A549 (cell line): Measurements from ENCODE around the gene JKAMP. TPM values are rescaled to one million over a fixed set of nuclear protein-coding genes. Genes with fewer than 3 reads are reported as not detected.

Experiments used
- ATAC-seq, 2 experiments: fragments of 200-7000 bp in 1 of 2; fragments of >200 bp in 1 of 2; cut with Nextera tagmentation in 1 of 2; cut with Tn5 transposase in 1 of 2; 3 replicates each; pipeline versions ENCODE4 v1.8.0 to v1.9.1; 2018 to 2020; ENCODE audit warnings: mild to moderate bottlenecking in 1 of 2, moderate library complexity in 1 of 2
- CTCF ChIA-PET: fragments of 300-600 bp; sonication (Branson Sonifier 250); formaldehyde crosslinking; extraction: SDS; loops from one replicate; lab custom pipeline; 2021; ENCODE audit warnings: antibody characterized with exemption, inconsistent platforms; lab: Yijun Ruan, JAX
- POLR2A ChIA-PET: fragments of 350-600 bp; formaldehyde crosslinking; extraction: SDS; loops from one replicate; lab custom pipeline; 2021; ENCODE audit warnings: antibody characterized with exemption, inconsistent platforms; lab: Yijun Ruan, JAX
- DNase-seq, 2 experiments: peaks; one replicate each; pipeline versions ENCODE4 v3.0.0 to v3.0.0-alpha.2; 2011 to 2016; ENCODE audit warnings: low read depth in 1 of 2, low spot score in 1 of 2
- FAIRE-seq: peaks from 2 replicates; lab custom pipeline; 2011; peaks lifted over from hg19 to GRCh38; lab: Jason Lieb, UNC
- H3K27ac ChIP-seq, 2 experiments: fragments of >200 bp; sonication (Bioruptor Twin); formaldehyde crosslinking; 3 replicates each; pipeline ENCODE4 v1.5.1; 2016 to 2017
- H3K4me1 ChIP-seq: fragments of >200 bp; sonication (Bioruptor Twin); formaldehyde crosslinking; 3 replicates; pipeline ENCODE4 v1.6.1; 2016
- H3K4me2 ChIP-seq: fragments of >200 bp; sonication (Bioruptor Twin); formaldehyde crosslinking; 3 replicates; pipeline ENCODE4 v1.6.1; 2016
- H3K4me3 ChIP-seq: fragments of >200 bp; sonication (Bioruptor Twin); formaldehyde crosslinking; 3 replicates; pipeline ENCODE4 v1.5.1; 2016
- H3K9me3 ChIP-seq: fragments of >200 bp; sonication (Bioruptor Twin); formaldehyde crosslinking; 3 replicates; pipeline ENCODE4 v1.6.1; 2016
- ATOH8 ChIP-seq: fragments of 250-450 bp; sonication (Bioruptor Pico); IDR thresholded peaks from 2 replicates; pipeline ENCODE4 v1.5.0; 2020; ENCODE audit warnings: low read depth, mild to moderate bottlenecking, moderate library complexity
- BCL3 ChIP-seq: fragments of >200 bp; sonication (Bioruptor Twin); formaldehyde crosslinking; IDR thresholded peaks from 3 replicates; pipeline ENCODE4 v1.6.1; 2016
- CBX2 ChIP-seq: fragments of 200-600 bp; sonication (generic); IDR thresholded peaks from 2 replicates; pipeline ENCODE4 v1.6.1; 2016; ENCODE audit warnings: low read depth, mild to moderate bottlenecking, borderline replicate concordance
- CEBPB ChIP-seq, 2 experiments: fragments of >200 bp in 1 of 2; sonication (Bioruptor Twin) in 1 of 2; formaldehyde crosslinking in 1 of 2; IDR thresholded peaks; 2 replicates each; pipeline ENCODE4 v1.6.1; 2012 to 2016
- CHD2 ChIP-seq: fragments of 150-350 bp; IDR thresholded peaks from 2 replicates; pipeline ENCODE4 v1.6.1; 2014; ENCODE audit warnings: low read length; ENCODE audit not compliant: partially characterized antibody
- EP300 ChIP-seq, 2 experiments: fragments of >200 bp; sonication (Bioruptor Twin); formaldehyde crosslinking; IDR thresholded peaks; 2 replicates in 1 of 2; 3 replicates in 1 of 2; pipeline ENCODE4 v1.6.1; 2016 to 2017
- FOSB ChIP-seq: fragments of 250-450 bp; sonication (Bioruptor Pico); IDR thresholded peaks from 2 replicates; pipeline ENCODE4 v1.5.0; 2020; ENCODE audit warnings: mild to moderate bottlenecking, moderate library complexity
- FOSL2 ChIP-seq, 2 experiments: fragments of 450-650 bp in 1 of 2; fragments of >200 bp in 1 of 2; sonication (Bioruptor Twin) in 1 of 2; formaldehyde crosslinking; IDR thresholded peaks; 2 replicates each; pipeline versions ENCODE4 v1.5.0 to v1.6.1; 2016 to 2020; ENCODE audit warnings: mild to moderate bottlenecking in 1 of 2, moderate library complexity in 1 of 2
- GATA3 ChIP-seq: IDR thresholded peaks from 2 replicates; pipeline ENCODE4 v1.6.1; 2012; ENCODE audit warnings: borderline replicate concordance
- HDAC2 ChIP-seq: fragments of 200-600 bp; sonication (generic); IDR thresholded peaks from 2 replicates; pipeline ENCODE4 v1.6.1; 2016
- HMGXB4 ChIP-seq: fragments of 250-450 bp; sonication (Bioruptor Pico); IDR thresholded peaks from 2 replicates; pipeline ENCODE4 v1.5.0; 2021; ENCODE audit warnings: mild to moderate bottlenecking, moderate library complexity, borderline replicate concordance
- HOXB13 ChIP-seq: fragments of 250-450 bp; sonication (Bioruptor Pico); IDR thresholded peaks from 2 replicates; pipeline ENCODE4 v1.5.0; 2020; ENCODE audit warnings: low read depth, mild to moderate bottlenecking, moderate library complexity
- KDM5A ChIP-seq: fragments of 200-600 bp; sonication (generic); IDR thresholded peaks from 2 replicates; pipeline ENCODE4 v1.6.1; 2016; ENCODE audit warnings: antibody characterized with exemption, mild to moderate bottlenecking
- MAFK ChIP-seq: fragments of 450-650 bp; IDR thresholded peaks from 2 replicates; pipeline ENCODE4 v1.6.1; 2014; ENCODE audit not compliant: partially characterized antibody
- MAZ ChIP-seq: fragments of 150-350 bp; IDR thresholded peaks from 2 replicates; pipeline ENCODE4 v1.6.1; 2014; ENCODE audit warnings: antibody characterized with exemption, low read depth, low read length, borderline replicate concordance
- NR3C1 ChIP-seq: fragments of >200 bp; sonication (Bioruptor Twin); formaldehyde crosslinking; IDR thresholded peaks from 3 replicates; pipeline ENCODE4 v1.6.1; 2017
- PBX3 ChIP-seq: IDR thresholded peaks from 2 replicates; pipeline ENCODE4 v1.6.1; 2012
- POLR2A ChIP-seq: IDR thresholded peaks from 2 replicates; pipeline ENCODE4 v1.6.1; 2012; ENCODE audit warnings: mild to moderate bottlenecking, low read length
- POLR2AphosphoS2 ChIP-seq: conservative IDR thresholded peaks from 2 replicates; pipeline ENCODE4 v1.6.1; 2012; ENCODE audit warnings: low read length, improper control_type of control experiment, inconsistent platforms
- RARB ChIP-seq: fragments of 250-450 bp; sonication (Bioruptor Pico); IDR thresholded peaks from 2 replicates; pipeline ENCODE4 v1.8.0; 2021; ENCODE audit warnings: mild to moderate bottlenecking, moderate library complexity
- RCOR1 ChIP-seq: fragments of 150-350 bp; IDR thresholded peaks from 2 replicates; pipeline ENCODE4 v1.6.1; 2014; ENCODE audit warnings: antibody characterized with exemption, low read length, low read depth
- RNF2 ChIP-seq: fragments of 200-600 bp; sonication (generic); IDR thresholded peaks from 2 replicates; pipeline ENCODE4 v1.6.1; 2016; ENCODE audit warnings: low read depth, mild to moderate bottlenecking, antibody characterized with exemption, moderate library complexity, borderline replicate concordance
- SMC3 ChIP-seq: fragments of >200 bp; sonication (Bioruptor Twin); formaldehyde crosslinking; IDR thresholded peaks from 3 replicates; pipeline ENCODE4 v1.6.1; 2018; ENCODE audit warnings: inconsistent platforms
- SREBF2 ChIP-seq: fragments of 450-650 bp; IDR thresholded peaks from 2 replicates; pipeline ENCODE4 v1.6.1; 2014; ENCODE audit warnings: mild to moderate bottlenecking, moderate library complexity
- USF2 ChIP-seq: fragments of 450-650 bp; IDR thresholded peaks from 2 replicates; pipeline ENCODE4 v1.6.1; 2014; ENCODE audit warnings: antibody characterized with exemption
- ZC3H11A ChIP-seq: fragments of 450-650 bp; IDR thresholded peaks from 2 replicates; pipeline ENCODE4 v1.6.1; 2014; ENCODE audit warnings: antibody characterized with exemption, mild to moderate bottlenecking
- ZNF302 ChIP-seq: fragments of 250-450 bp; sonication (Bioruptor Pico); IDR thresholded peaks from 2 replicates; pipeline ENCODE4 v1.9.0; 2021; ENCODE audit warnings: inconsistent platforms, mild to moderate bottlenecking, moderate library complexity
- ZSCAN20 ChIP-seq: fragments of 250-450 bp; sonication (Bioruptor Pico); IDR thresholded peaks from 2 replicates; pipeline ENCODE4 v1.8.0; 2022; ENCODE audit warnings: mild to moderate bottlenecking, moderate library complexity
- WGBS: methylation state at CpG from one replicate; pipeline ENCODE4 v1.1.6; 2017; ENCODE audit errors: missing lambda C conversion rate; 5-methylcytosine and 5-hydroxymethylcytosine counted together
- polyA plus RNA-seq, 4 experiments: library from polyadenylated mRNA; depleted of rRNA in 3 of 4; stranded (reverse); fragments of >200 nt; fragmentation: RNase III in 1 of 4; extraction: RNeasy Plus Mini Kit Qiagen cat#74134 plus additional on column Dnase treatment in 1 of 4; gene quantifications; 2 replicates in 3 of 4; 3 replicates in 1 of 4; pipeline ENCODE4 v1.2.3, GENCODE V29; 2011 to 2017

Gene JKAMP
- polyA plus RNA-seq, 2 of the 4 experiments (the other 2 are of a cell fraction) = 89.4 to 266 TPM

GRCh38 chr14:59483363-59483762, 954 bp upstream of the JKAMP start:
- Histone ChIP-seq H3K4me3 (peak overlapping the region; percentile 82), H3K27ac (peak overlapping the region; percentile 98), H3K9me3 (no peaks in the 10 kb centered on the region), H3K4me1 (peaks cover 40% of the 10 kb centered on the region), H3K4me2 (peak overlapping the region; percentile 78)
- TF ChIP-seq KDM5A (0 out of 2 replicates have a peak, but pooled peaks have one; percentile 31), FOSB (CRISPR knock-in tag) (no peak), POLR2A (no peak), POLR2AphosphoS2 (no peak), HDAC2 (0 out of 2 replicates have a peak, but pooled peaks have one; percentile 9), HOXB13 (CRISPR knock-in tag) (no peak), MAFK (peak; percentile 49), ZSCAN20 (CRISPR knock-in tag) (no peak), RARB (CRISPR knock-in tag) (0 out of 2 replicates have a peak, but pooled peaks have one; percentile 0)
- CTCF ChIA-PET = interaction anchor here (0.9 to 3.0 kb wide), 10 partner anchors 10 to 93 kb away, joined by 3 to 19 read pairs (median 4); partner anchors contain the start of gene CCDC175
- WGBS = 1% methylated on average over 16 of the region's 16 CpGs
- peak; percentile 31 to 40 for ATAC-seq
- DNase-seq = peak; percentile 25 to 47
- FAIRE-seq = no peak
- POLR2A ChIA-PET = interaction anchor here (0.8 to 2.5 kb wide), 9 partner anchors 11 to 372 kb away, joined by 3 to 13 read pairs (median 4); partner anchors contain the start of gene CCDC175

GRCh38 chr14:59484639-59485175, 390 bp downstream of the JKAMP start:
- ATAC-seq = peak; percentile 49 to 61
- CTCF ChIA-PET = interaction anchor here (0.7 to 3.0 kb wide), 12 partner anchors 8 to 132 kb away, joined by 3 to 19 read pairs (median 4); partner anchors contain the start of gene CCDC175

GRCh38 chr14:59490756-59491155, 6.4 kb downstream of the JKAMP start:
- WGBS = 95% methylated on average over 3 of the region's 3 CpGs
- no peak overlapping the region for H3K4me3 ChIP-seq
- TF ChIP-seq ZC3H11A = no peak
- no peak for TF ChIP-seq EP300 (IDR thresholded peaks at IDR 0.05)
- TF ChIP-seq SMC3 = no peak
- TF ChIP-seq CBX2 = no peak
- TF ChIP-seq ATOH8 (CRISPR knock-in tag) = no peak
- TF ChIP-seq POLR2A = no peak
- TF ChIP-seq PBX3 = no peak
- TF ChIP-seq HMGXB4 = no peak
- TF ChIP-seq RNF2 = no peak
- TF ChIP-seq ZNF302 (CRISPR knock-in tag) = no peak
- TF ChIP-seq GATA3 = no peak
- no peak for TF ChIP-seq RARB (CRISPR knock-in tag)
- TF ChIP-seq USF2 = no peak
- TF ChIP-seq RCOR1 = no peak
- no peak for TF ChIP-seq MAZ
- TF ChIP-seq BCL3 = no peak
- TF ChIP-seq SREBF2 = no peak
- no peak for TF ChIP-seq NR3C1
- TF ChIP-seq CHD2 = no peak
- TF ChIP-seq CEBPB (IDR thresholded peaks at IDR 0.05) = no peak
- DNase-seq = no peak
- H3K4me2 ChIP-seq = no peak overlapping the region
- no peaks in the 10 kb centered on the region for H3K9me3 ChIP-seq
- ChIA-PET POLR2A (no interaction called here), CTCF (interaction anchor here (2.1 kb wide), 1 partner anchor 86 kb away, joined by 12 read pairs; the partner anchor contains the start of gene CCDC175)
- ATAC-seq = no peak
- no peak for FAIRE-seq
- H3K27ac ChIP-seq = no peak overlapping the region
- H3K4me1 ChIP-seq = peaks cover 9% of the 10 kb centered on the region

More at GRCh38 chr14:59484639-59485175, 390 bp downstream of the JKAMP start:
- Histone ChIP-seq H3K4me3 (peak overlapping the region; percentile 82), H3K27ac (peak overlapping the region; percentile 98), H3K9me3 (no peaks in the 10 kb centered on the region), H3K4me2 (peak overlapping the region; percentile 73), H3K4me1 (peaks cover 32% of the 10 kb centered on the region)
- FAIRE-seq = no peak
- DNase-seq = peak in 1 of 2 experiments; percentile 26
- TF ChIP-seq GATA3 (no peak), ZC3H11A (no peak), FOSL2 (IDR thresholded peaks at IDR 0.05) (no peak), FOSL2 (CRISPR knock-in tag; IDR thresholded peaks at IDR 0.05) (no peak)
- 1% methylated on average over 17 of the region's 32 CpGs for WGBS
- POLR2A ChIA-PET = interaction anchor here (0.6 to 2.5 kb wide), 19 partner anchors 9 to 764 kb away, joined by 3 to 13 read pairs (median 4); partner anchors contain the start of genes CCDC175, DAAM1, PCNX4 and PPM1A
